Right lobe of liver (tissue), 6 donors: ENCODE data around the gene AGTPBP1. TPM values are rescaled to one million over a fixed set of nuclear protein-coding genes. Genes with fewer than 3 reads are reported as not detected.

Experiments used
- ATAC-seq, 4 donors: fragments of 200-7000 bp; cut with Tn5 transposase; one replicate each; pipeline ENCODE4 v1.9.1; 2020; ENCODE audit warnings: mild to moderate bottlenecking in 4 of 4, moderate library complexity in 4 of 4
- DNase-seq, 3 donors: peaks; one replicate each; pipeline ENCODE4 v3.0.0-alpha.2; 2020
- H3K27ac ChIP-seq, 3 donors: fragments of 200-600 bp; one replicate each; pipeline ENCODE4 v1.8.0; 2022
- H3K27me3 ChIP-seq, 2 donors: fragments of 200-600 bp; one replicate each; pipeline ENCODE4 v1.8.0; 2022
- H3K36me3 ChIP-seq, 4 donors: fragments of 200-600 bp; sonication (generic) in 1 of 4; one replicate each; pipeline versions ENCODE4 v1.5.1 to v1.8.0; 2017 to 2022; ENCODE audit warnings: control low read depth in 1 of 4
- H3K4me1 ChIP-seq, 4 donors: fragments of 200-600 bp; sonication (generic) in 1 of 4; one replicate each; pipeline versions ENCODE4 v1.5.1 to v1.8.0; 2017 to 2022; ENCODE audit warnings: control low read depth in 1 of 4
- H3K4me3 ChIP-seq, 3 donors: fragments of 200-600 bp; one replicate each; pipeline ENCODE4 v1.8.0; 2022
- H3K9me3 ChIP-seq, 4 donors: fragments of 200-600 bp; sonication (generic) in 1 of 4; one replicate each; pipeline versions ENCODE4 v1.5.1 to v1.8.0; 2017 to 2022; ENCODE audit warnings: control low read depth in 1 of 4
- CTCF ChIP-seq, 4 donors: fragments of 200-600 bp in 3 of 4; fragments of 450-650 bp in 1 of 4; IDR thresholded peaks; one replicate each; pipeline versions ENCODE4 v1.5.1 to v1.8.0; 2016 to 2022; ENCODE audit warnings: antibody characterized with exemption in 4 of 4, mild to moderate bottlenecking in 2 of 4
- POLR2A ChIP-seq: fragments of 450-650 bp; IDR thresholded peaks from one replicate; pipeline ENCODE4 v1.6.1; 2017; ENCODE audit warnings: antibody characterized with exemption, mild to moderate bottlenecking
- WGBS: methylation state at CpG from one replicate; pipeline ENCODE4 v1.1.6; 2018; ENCODE audit warnings: low coverage, low lambda C conversion rate; ENCODE audit not compliant: insufficient coverage; ENCODE audit errors: missing lambda C conversion rate; 5-methylcytosine and 5-hydroxymethylcytosine counted together
- intact Hi-C, 2 donors: fragments of 100-400 bp; cut with DNase I; formaldehyde crosslinking; loops; one replicate each; pipeline versions ENCODE4 v1.11.2 to v1.14.1; 2022
- total RNA-seq, 6 experiments: library from RNA; depleted of rRNA in 2 of 6; stranded (reverse); fragments of >200 nt in 2 of 6; fragmentation: NEBNext Ultra II Directional in 3 of 6; extraction: Animal tissue kit (Norgen Biotek cat#: 25700) in 3 of 6; gene quantifications; one replicate each; pipeline versions ENCODE4 v1.1.0 to v1.2.4, GENCODE V29; 2016 to 2023
- donor health status: DM: no; HTN: yes; CAD: no.
- donor health status: DM: no; HTN: no; CAD: no.
- donor health status: DM: no; HTN: no; CAD: no.
- donor health status: DM: no; HTN: yes; CAD: no.
- donor health status: DM: no; HTN: yes; CAD: no.

AGTPBP1 gene
- total RNA-seq, 6 experiments from 2014 or later, result 5.1 to 7.7 (median 6.5) TPM

- peak overlapping the region; percentile 26 to 36 (median 27) for H3K4me3 ChIP-seq
- no peak for TF ChIP-seq POLR2A
- TF ChIP-seq CTCF (IDR thresholded peaks at IDR 0.05), result no peak
- intact Hi-C loops, result no loop called here
- H3K4me1 ChIP-seq, result no peaks in the 10 kb centered on the region
- H3K9me3 ChIP-seq, result no peaks in the 10 kb centered on the region
- peaks cover 0 to 5% of the 10 kb centered on the region in 2 donors for H3K27me3 ChIP-seq
- 0% methylated on average over 24 of the region's 55 CpGs for WGBS
- peak; percentile 59 to 70 (median 60) for DNase-seq
- ATAC-seq, result peak; percentile 77 to 88 (median 84)
- H3K36me3 ChIP-seq, result no peaks in the 10 kb centered on the region
- H3K27ac ChIP-seq, result peak overlapping the region; percentile 15 to 63 (median 37)
Measured at GRCh38 chr9:85522459-85523092, 219.2 kb downstream of the AGTPBP1 start.

- Histone ChIP-seq H3K27me3 (peaks cover 0 to 5% of the 10 kb centered on the region in 2 donors), H3K9me3 (no peaks in the 10 kb centered on the region), H3K4me3 (no peak overlapping the region), H3K27ac (no peak overlapping the region), H3K4me1 (no peaks in the 10 kb centered on the region), H3K36me3 (no peaks in the 10 kb centered on the region)
- WGBS, result 65% methylated on average over 13 of the region's 23 CpGs
- no peak for DNase-seq
- no peak for TF ChIP-seq POLR2A
- TF ChIP-seq CTCF (IDR thresholded peaks at IDR 0.05), result no peak
- intact Hi-C loops, result no loop called here
- ATAC-seq, result no peak
Measured at GRCh38 chr9:85521371-85522197, 220.2 kb downstream of the AGTPBP1 start.

GRCh38 chr9:85516976-85517637, 224.6 kb downstream of the AGTPBP1 start:
- TF ChIP-seq CTCF (IDR thresholded peaks at IDR 0.05), result no peak
- TF ChIP-seq POLR2A, result no peak
- Histone ChIP-seq H3K27ac (no peak overlapping the region), H3K9me3 (no peaks in the 10 kb centered on the region), H3K36me3 (no peaks in the 10 kb centered on the region), H3K4me1 (no peaks in the 10 kb centered on the region), H3K27me3 (no peaks in the 10 kb centered on the region), H3K4me3 (no peak overlapping the region)
- DNase-seq (no peak), ATAC-seq (no peak)
- 58% methylated on average over 4 of the region's 6 CpGs for WGBS
- intact Hi-C loops, result no loop called here

GRCh38 chr9:85516455-85516854, 225.3 kb downstream of the AGTPBP1 start:
- intact Hi-C loops, result no loop called here
- no peaks in the 10 kb centered on the region for H3K36me3 ChIP-seq
- no peak overlapping the region for H3K4me3 ChIP-seq
- DNase-seq, result no peak
- no peak for ATAC-seq
- H3K27ac ChIP-seq, result no peak overlapping the region
- H3K9me3 ChIP-seq, result no peaks in the 10 kb centered on the region
- TF ChIP-seq CTCF (IDR thresholded peaks at IDR 0.05) (no peak), POLR2A (no peak)
- 36% methylated on average over 9 of the region's 10 CpGs for WGBS
- H3K4me1 ChIP-seq, result no peaks in the 10 kb centered on the region
- no peaks in the 10 kb centered on the region for H3K27me3 ChIP-seq
